Transverse colon (tissue), 4 donors: ENCODE results near the gene RALGAPA2. TPM values are rescaled to one million over a fixed set of nuclear protein-coding genes. Genes with fewer than 3 reads are reported as not detected.

Experiments used
- DNase-seq: peaks from one replicate; pipeline ENCODE4 v3.0.0-alpha.2; 2019
- H3K27ac ChIP-seq, 4 donors: fragments of 200-600 bp; sonication (generic); 2 replicates each; pipeline ENCODE4 v1.5.1; 2016 to 2018; ENCODE audit warnings: inconsistent platforms in 4 of 4
- H3K27me3 ChIP-seq: fragments of 200-600 bp; sonication (generic); 2 replicates; pipeline ENCODE4 v1.5.1; 2017; ENCODE audit warnings: inconsistent platforms
- H3K36me3 ChIP-seq, 4 donors: fragments of 200-600 bp; sonication (generic); 2 replicates each; pipeline ENCODE4 v1.5.1; 2017 to 2019; ENCODE audit warnings: inconsistent platforms in 4 of 4
- H3K4me1 ChIP-seq, 4 donors: fragments of 200-600 bp; sonication (generic); 2 replicates each; pipeline ENCODE4 v1.5.1; 2017 to 2020; ENCODE audit warnings: inconsistent platforms in 4 of 4
- H3K4me3 ChIP-seq, 4 donors: fragments of 200-600 bp; sonication (generic); 1 replicate in 1 of 4; 2 replicates in 3 of 4; pipeline versions ENCODE4 v1.5.1 to v1.6.1; 2017 to 2019; ENCODE audit warnings: inconsistent platforms in 4 of 4
- H3K9me3 ChIP-seq, 2 donors: fragments of 200-600 bp; sonication (generic); 2 replicates each; pipeline ENCODE4 v1.5.1; 2017 to 2019; ENCODE audit warnings: inconsistent platforms in 2 of 2
- EP300 ChIP-seq: sonication (generic); formaldehyde crosslinking; IDR thresholded peaks from one replicate; pipeline ENCODE4 v1.6.1; 2017; ENCODE audit warnings: antibody characterized with exemption, low read depth
- POLR2A ChIP-seq: fragments of 450-650 bp; IDR thresholded peaks from one replicate; pipeline ENCODE4 v1.6.1; 2016; ENCODE audit warnings: antibody characterized with exemption, mild to moderate bottlenecking, moderate library complexity
- POLR2AphosphoS5 ChIP-seq, 3 donors: sonication (generic); formaldehyde crosslinking; IDR thresholded peaks; one replicate each; pipeline ENCODE4 v1.6.1; 2016; ENCODE audit warnings: antibody characterized with exemption in 3 of 3
- WGBS, 2 donors: methylation state at CpG; one replicate each; pipeline ENCODE4 v1.1.5; 2018; ENCODE audit warnings: low coverage in 1 of 2; 5-methylcytosine and 5-hydroxymethylcytosine counted together
- in situ Hi-C, 4 donors: fragments of 200-750 bp; cut with MboI; loops; one replicate each; pipeline versions ENCODE4 v1.15.0 to v1.15.1; 2017; ENCODE audit warnings: low sequenced_read_pairs in 3 of 4, low pct_ligation_motif_present in 1 of 4, low pct_unique_long_range_greater_than_20kb in 1 of 4
- intact Hi-C: fragments of 100-400 bp; cut with DNase I; formaldehyde crosslinking; loops from one replicate; pipeline ENCODE4 v1.15.1; 2023; ENCODE audit warnings: low total_unique reads
- total RNA-seq, 4 donors: library from RNA; depleted of rRNA; stranded (reverse); fragments of >200 nt; gene quantifications; one replicate each; pipeline ENCODE4 v1.1.0, GENCODE V29; 2016
- TF ChIP-seq, protein P1 (sequence below), 5 experiments: fragments of 200-600 bp in 3 of 5; fragments of 450-650 bp in 2 of 5; sonication (generic) in 3 of 5; IDR thresholded peaks; 1 replicate in 2 of 5; 2 replicates in 3 of 5; pipeline ENCODE4 v1.5.1; 2016 to 2017; ENCODE audit warnings: antibody characterized with exemption in 5 of 5, inconsistent platforms in 3 of 5, mild to moderate bottlenecking in 2 of 5, moderate library complexity in 1 of 5

Gene RALGAPA2
- total RNA-seq, 4 donors from 2014 or later = 29.5 to 84.0 (median 66.5) TPM

DNA sequence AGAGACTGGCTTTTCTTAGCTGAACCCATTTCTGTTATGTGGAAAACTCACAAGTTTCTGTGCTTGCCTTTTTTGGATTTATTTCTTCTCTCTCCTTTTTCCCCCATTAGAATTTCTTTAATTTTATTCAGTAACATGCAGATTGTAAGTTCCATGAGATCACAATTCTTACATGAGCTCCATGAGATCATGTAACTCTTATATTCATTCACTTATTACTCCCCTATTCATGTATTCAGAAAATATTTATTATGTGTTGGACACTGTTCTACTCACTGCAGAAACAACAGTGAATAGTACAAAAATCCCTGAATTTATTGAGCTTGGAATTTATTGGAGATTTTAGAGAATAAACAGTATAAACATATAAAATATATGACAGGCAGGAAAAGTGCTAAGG lies 238.8 kb downstream of the RALGAPA2 start:
- peaks cover 0 to 4% (median 0%) of the 10 kb centered on the region in 4 donors for H3K36me3 ChIP-seq
- no peaks in the 10 kb centered on the region for H3K27me3 ChIP-seq
- H3K27ac ChIP-seq = no peak overlapping the region
- intact Hi-C loops (no loop called here), in situ Hi-C loops (no loop called here)
- no peaks in the 10 kb centered on the region for H3K4me1 ChIP-seq
- TF ChIP-seq POLR2A (no peak), EP300 (no peak), POLR2AphosphoS5 (IDR thresholded peaks at IDR 0.05) (no peak)
- TF ChIP-seq, protein P1, sequence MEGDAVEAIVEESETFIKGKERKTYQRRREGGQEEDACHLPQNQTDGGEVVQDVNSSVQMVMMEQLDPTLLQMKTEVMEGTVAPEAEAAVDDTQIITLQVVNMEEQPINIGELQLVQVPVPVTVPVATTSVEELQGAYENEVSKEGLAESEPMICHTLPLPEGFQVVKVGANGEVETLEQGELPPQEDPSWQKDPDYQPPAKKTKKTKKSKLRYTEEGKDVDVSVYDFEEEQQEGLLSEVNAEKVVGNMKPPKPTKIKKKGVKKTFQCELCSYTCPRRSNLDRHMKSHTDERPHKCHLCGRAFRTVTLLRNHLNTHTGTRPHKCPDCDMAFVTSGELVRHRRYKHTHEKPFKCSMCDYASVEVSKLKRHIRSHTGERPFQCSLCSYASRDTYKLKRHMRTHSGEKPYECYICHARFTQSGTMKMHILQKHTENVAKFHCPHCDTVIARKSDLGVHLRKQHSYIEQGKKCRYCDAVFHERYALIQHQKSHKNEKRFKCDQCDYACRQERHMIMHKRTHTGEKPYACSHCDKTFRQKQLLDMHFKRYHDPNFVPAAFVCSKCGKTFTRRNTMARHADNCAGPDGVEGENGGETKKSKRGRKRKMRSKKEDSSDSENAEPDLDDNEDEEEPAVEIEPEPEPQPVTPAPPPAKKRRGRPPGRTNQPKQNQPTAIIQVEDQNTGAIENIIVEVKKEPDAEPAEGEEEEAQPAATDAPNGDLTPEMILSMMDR (IDR thresholded peaks at IDR 0.05) = no peak
- H3K4me3 ChIP-seq = no peak overlapping the region
- no peaks in the 10 kb centered on the region for H3K9me3 ChIP-seq
- no peak for DNase-seq

DNA sequence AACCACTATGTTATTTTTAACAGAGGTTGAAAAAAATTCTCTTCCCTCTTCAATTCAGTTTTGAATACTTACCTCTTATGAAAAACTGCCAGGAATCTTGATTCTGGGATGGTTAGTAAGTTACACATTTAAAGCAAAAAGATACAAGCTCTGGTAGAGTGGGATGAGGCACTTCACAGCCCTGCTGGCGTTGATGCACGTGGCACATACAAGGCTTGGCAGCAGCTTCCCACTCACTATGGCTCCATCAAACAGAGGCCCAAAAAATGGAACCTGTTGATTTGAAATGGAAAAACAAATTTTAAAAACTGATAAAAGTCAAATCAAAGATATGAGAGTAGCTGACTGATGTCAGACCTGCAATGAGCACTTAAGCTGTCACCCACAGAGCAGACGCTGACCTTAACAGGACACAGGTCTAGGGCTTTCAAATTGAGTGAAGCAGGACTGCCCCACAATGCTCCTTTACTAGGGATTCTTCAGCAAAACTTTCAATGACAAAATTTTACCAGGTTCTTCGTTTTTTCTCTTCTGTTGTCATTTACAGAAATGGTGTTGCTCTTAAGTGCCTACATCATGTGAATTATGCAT lies 239.7 kb downstream of the RALGAPA2 start:
- 90% methylated on average over 4 of the region's 4 CpGs for WGBS, 2 donors
- Histone ChIP-seq H3K27ac (no peak overlapping the region), H3K4me3 (no peak overlapping the region), H3K9me3 (no peaks in the 10 kb centered on the region), H3K27me3 (no peaks in the 10 kb centered on the region), H3K36me3 (peaks cover 0 to 4% (median 0%) of the 10 kb centered on the region in 4 donors), H3K4me1 (no peaks in the 10 kb centered on the region)
- in situ Hi-C loops = no loop called here
- intact Hi-C loops = no loop called here
- TF ChIP-seq POLR2AphosphoS5 (IDR thresholded peaks at IDR 0.05) (no peak), EP300 (no peak), POLR2A (no peak)
- TF ChIP-seq, protein P1 (IDR thresholded peaks at IDR 0.05) = no peak
- DNase-seq = no peak

GRCh38 chr20:20466341-20466879 lies 246.0 kb downstream of the RALGAPA2 start:
- intact Hi-C loops (no loop called here), in situ Hi-C loops (no loop called here)
- DNase-seq = no peak
- no peaks in the 10 kb centered on the region for H3K27me3 ChIP-seq
- TF ChIP-seq POLR2AphosphoS5 (IDR thresholded peaks at IDR 0.05) (no peak), EP300 (no peak), POLR2A (no peak)
- TF ChIP-seq, protein P1 (IDR thresholded peaks at IDR 0.05) = no peak
- H3K27ac ChIP-seq = no peak overlapping the region
- no peaks in the 10 kb centered on the region for H3K4me1 ChIP-seq
- H3K9me3 ChIP-seq = no peaks in the 10 kb centered on the region
- no peak overlapping the region for H3K4me3 ChIP-seq
- WGBS, 2 donors = 50 to 65% methylated on average over 1 to 4 of the region's 4 CpGs
- H3K36me3 ChIP-seq = peaks cover 0 to under 1% (median 0%) of the 10 kb centered on the region in 4 donors

DNA sequence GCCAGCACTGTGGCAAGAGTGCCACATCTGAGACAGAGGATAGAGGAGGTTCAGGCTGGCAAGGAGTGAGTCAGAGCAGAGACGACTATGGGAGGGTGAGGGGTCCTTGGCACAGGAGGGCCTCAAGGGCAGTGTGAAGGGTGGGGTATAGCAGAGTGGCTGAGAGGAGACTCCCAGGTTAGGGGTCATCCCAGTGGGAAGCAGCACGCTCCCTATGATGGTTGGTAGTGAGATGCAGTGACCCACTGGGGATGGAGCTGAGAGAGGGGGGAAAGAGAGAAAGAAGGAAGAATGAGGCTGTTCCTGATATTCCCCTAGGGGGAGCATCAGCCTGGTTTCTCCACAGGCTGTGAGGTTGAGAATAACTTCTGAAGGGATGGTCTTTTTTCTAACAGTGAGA lies 247.2 kb downstream of the RALGAPA2 start:
- no peak overlapping the region for H3K4me3 ChIP-seq
- no peaks in the 10 kb centered on the region for H3K4me1 ChIP-seq
- no peak for DNase-seq
- 80 to 86% methylated on average over 2 of the region's 2 CpGs for WGBS, 2 donors
- intact Hi-C loops (no loop called here), in situ Hi-C loops (no loop called here)
- TF ChIP-seq POLR2AphosphoS5 (IDR thresholded peaks at IDR 0.05) (no peak), POLR2A (no peak), EP300 (no peak)
- TF ChIP-seq, protein P1 (IDR thresholded peaks at IDR 0.05) = no peak
- H3K27me3 ChIP-seq = no peaks in the 10 kb centered on the region
- no peaks in the 10 kb centered on the region for H3K36me3 ChIP-seq
- no peak overlapping the region for H3K27ac ChIP-seq
- no peaks in the 10 kb centered on the region for H3K9me3 ChIP-seq
